Stimulated activated CD4-positive, alpha-beta T cell treated with anti-CD3 and anti-CD28 coated beads, Interleukin-2, amount 100 ng/mL, for 4 hours (primary cell): Measurements from ENCODE around the gene ARHGEF11.

Source experiments
- DNase-seq: peaks from one replicate; pipeline ENCODE4 v3.0.0-alpha.2; 2020; ENCODE audit warnings: low read depth

The ARHGEF11 gene

DNA sequence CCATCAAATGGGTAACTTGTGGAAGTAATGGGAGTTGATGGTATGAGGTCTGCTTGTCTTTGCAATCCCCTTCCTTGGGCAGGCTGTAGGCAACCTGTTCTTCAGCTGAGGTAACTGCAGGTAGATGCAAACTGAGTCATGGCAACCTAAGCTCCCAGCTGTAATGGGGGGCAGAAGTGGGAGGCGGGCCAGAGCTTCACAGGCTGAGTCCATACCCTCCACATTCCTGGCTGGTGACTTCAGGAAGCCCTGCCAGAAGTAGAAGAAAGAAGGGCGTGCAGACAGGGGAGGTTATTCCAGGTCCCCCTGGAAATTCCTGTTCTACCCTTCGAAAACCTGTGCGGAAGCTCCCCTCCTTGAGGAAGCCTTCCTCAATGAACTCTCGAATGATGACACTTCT lies 44.9 kb downstream of the ARHGEF11 start:
- DNase-seq: no peak

DNA sequence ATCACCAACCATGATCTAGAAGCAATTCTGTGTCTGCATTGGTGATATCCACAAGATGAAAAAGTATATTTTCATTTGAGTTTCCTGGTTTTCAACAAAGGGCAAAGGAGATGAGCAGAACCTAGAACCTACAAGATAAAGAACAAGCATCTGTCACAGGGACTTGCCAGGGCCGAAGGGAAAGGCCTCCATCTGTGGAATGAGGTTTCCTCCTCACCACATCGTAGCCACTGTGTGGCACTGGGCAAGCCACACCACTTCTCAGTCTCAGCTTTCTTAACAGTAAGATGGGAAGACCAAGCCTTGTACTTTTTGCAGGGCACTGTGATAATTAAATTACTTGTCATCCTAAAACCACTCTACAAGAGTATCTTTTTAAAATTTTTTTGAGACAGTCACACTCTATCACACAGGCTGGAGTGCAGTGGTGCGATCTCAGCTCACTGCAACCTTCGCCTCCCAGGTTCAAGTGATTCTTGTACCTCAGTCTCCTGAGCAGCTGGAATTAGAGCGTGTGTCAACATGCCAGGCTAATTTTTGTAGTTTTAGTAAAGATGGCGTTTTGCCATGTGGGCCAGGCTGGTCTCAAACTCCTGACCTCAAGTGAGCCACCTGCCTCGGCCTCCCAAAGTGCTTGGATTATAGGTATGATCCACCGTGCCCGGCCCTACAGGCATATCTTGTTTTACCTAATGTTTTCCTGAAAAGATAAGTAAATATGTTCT lies 45.8 kb downstream of the ARHGEF11 start:
- no peak for DNase-seq

DNA sequence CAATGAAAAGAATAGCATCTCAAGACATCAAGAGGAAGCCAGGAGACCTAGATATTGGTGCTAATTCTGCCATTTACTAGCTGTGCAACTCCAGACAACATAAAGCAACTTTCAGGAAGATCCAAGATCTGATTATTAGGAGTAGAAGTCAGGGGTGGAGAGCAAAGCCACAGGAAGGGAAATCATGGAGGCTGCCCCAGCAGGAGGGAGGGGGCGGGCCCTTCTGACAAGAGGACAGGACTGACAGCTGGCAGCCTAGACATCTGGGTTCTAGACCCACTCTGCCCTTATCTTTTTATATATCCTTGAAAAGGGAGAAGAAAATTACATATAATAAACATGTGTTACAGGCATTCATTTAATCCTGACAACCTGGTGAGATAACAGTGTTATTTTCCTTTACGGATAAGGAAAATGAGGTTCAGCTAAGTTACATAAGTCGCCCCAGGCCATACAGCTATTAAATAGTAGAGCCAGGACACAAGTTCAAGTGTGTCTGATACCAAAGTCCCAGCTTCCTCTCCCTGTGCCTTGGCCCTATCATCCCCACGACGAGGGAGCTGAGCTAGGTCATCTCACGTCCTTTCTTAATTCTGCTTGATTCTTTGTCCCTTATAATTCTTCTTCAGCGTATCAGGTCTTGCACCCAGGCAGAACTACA lies 46.6 kb downstream of the ARHGEF11 start:
- no peak for DNase-seq

DNA sequence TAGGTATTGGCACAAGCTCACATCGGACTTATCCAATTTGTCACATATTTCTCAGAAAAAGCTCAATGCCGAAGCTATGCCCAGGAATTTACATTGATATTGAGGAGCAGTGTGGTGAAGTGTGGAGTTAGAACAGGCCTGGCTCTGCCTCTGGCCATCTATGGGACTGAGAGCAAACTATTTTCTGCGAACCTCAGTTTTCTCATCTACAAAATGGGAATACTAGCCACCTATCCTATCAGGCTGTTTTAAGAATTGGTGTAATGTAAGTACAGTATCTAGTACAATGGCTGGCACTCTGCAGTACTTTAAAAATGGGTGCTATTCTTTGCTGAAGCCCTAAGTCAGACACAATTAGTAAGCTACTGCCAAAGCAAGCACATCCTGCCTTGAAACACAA lies 47.2 kb downstream of the ARHGEF11 start:
- DNase-seq: no peak

DNA sequence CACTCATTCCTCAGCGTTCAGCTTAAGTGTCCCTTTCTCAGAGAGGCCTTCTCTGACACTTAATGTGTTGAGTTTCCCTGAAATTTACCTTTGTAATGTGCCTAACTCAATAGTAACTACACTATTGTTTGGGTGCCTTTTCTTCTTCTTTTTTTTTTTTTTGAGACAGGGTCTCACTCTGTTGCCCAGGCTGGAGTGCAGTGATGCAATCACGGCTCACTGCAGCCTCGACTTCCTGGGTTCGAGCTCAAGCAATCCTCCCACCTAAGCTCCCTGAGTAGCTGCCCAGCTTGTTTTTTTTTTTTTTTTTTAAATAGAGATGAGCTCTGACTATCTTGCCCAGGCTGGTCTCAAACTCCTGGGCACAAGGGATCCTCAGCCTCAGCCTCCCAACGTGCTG lies 50.1 kb downstream of the ARHGEF11 start:
- DNase-seq: no peak

DNA sequence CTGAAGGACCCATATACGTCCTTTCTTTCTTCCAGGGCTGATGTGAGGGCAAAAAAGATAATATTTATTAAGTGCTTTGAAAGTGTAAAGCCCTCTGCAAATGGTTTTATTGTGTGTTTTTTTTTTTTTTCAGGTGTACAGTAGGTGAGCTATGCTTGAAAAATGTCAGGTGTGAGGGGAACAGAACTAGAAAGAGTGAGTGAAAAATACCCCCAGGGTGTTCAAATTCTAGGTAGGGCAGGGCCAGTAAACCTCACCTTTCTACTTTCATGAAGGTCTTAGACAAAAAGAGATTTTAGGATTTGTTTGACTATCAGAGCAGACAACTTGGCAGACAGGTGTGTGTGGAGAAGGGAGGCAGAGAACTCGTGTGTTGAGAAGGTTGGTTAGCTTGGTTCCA lies 51.3 kb downstream of the ARHGEF11 start:
- DNase-seq: no peak

DNA sequence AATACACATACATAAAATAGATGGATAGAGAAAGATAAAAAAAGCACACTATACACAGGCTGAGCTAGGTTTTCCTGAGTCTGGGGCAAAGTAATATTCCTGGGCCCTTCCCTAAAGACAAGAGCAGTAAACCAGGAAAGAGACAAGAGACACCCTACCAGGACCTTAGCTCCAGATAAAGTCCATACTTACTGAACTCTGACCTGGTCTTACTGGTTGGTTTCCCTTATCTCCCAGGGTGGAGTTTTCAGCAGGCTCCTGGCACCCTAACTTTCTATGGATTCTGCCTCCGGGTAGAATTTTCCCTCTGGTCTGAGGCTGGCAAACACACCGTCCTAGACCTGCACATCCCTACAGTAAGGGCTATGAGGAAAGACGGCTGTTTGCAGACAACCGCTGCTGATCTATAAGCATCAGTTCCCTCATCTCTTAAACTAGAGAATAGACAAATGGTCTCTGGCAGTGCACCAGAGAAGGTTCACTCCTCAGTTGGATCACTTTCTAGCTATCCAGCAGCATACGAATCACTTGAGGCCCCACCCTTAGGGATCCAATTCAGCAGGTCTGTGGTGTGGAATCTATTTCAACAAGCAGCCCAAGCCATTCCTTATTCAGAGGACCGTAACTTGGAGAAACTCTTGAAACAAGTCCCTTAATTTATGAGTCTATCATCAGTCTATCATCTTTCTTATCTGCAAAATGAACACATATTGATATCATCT lies 52.0 kb downstream of the ARHGEF11 start:
- DNase-seq: no peak

DNA sequence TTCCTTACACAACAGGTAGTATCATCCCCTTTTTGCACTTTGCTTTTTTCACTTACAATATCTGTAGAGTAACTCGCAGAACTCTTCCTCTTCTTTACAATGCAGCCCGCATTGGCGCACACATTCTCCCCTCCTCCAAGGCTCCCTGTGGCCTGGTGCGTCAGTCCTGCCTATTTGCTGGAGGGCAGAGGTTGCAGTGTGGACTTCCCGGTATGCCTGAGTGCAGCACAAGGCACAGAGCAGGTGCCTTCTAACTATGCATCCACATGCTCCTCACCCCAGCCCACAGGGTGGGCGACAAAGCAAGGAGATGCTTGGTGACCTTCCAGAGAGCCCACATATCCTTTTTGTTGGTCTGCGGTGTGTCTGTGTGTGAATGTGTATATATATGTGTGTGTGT lies 53.3 kb downstream of the ARHGEF11 start:
- DNase-seq: no peak

DNA sequence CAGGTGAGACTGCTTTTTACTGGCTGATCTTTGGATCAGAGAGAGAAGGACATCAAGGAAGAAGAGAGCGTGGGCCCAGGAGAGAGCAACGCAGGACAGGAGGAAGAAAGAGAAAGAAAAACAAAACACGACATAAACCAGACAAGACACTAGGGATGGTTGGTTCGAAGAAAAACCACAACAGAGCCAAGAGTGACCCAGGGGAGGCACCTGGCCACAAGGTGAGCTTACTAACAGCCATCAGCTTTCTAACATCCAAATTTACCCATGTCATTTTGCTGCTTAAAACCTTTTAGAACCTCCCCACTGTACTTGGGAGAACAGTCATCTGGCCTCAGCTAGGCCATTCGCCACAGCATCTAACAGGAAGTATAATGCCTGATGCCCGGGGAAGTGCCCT lies 57.8 kb downstream of the ARHGEF11 start:
- DNase-seq: no peak

DNA sequence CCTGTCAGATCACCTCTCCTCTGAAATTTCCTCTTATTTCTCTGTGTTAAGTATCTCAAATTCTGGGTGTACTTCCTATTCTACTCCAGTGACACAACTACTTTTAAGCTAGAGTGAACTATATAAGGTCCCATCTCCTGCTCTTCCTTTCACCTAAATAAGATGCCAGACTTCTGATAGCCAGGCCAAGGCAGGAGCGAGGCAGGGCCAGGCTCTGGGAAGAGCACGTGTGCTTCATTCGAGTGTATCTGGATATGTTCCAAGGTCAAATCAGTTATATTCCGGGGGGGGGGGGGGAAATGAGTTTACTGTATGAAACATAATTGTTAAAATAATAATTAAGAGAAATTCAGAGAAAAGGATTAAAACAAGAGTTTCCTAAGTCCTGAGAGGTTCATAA lies 65.0 kb downstream of the ARHGEF11 start:
- DNase-seq: no peak

DNA sequence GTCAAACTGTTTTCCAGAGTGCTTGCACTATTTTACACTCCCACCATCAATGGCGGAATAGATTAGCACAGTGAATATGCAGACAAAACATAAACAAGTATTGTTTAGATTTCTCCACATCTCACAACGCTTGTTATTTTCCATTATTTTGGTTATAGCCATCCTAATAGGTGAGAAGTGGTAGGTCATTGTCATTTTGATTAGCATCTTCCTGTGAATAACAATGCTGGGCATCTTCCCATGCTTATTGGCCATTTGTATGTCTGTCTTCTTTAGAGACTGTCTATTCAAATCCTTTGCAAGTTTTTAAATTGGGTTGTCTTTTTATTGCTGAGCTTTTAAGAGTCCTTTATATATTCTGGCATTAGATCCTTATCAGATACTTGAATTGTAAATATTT lies 70.5 kb downstream of the ARHGEF11 start:
- DNase-seq: no peak

DNA sequence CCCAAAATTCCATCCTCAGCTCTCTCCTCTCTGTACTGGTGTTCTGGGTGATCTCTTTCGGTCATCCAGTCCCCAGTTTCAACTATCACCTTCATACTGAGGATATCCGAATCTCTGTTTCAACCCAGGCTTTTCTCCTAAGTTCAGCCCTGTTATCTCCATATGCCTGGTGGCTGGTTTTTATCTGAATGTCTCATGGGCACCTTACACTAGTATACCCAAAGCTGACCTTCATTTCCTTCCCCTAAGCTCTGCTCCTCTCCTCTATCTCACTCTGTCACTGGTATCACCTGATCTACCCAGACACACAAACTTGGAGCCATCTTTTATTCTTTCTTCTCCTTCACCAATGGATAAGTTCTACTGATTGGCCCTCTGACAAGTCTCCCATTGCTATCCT lies 72.1 kb downstream of the ARHGEF11 start:
- no peak for DNase-seq

DNA sequence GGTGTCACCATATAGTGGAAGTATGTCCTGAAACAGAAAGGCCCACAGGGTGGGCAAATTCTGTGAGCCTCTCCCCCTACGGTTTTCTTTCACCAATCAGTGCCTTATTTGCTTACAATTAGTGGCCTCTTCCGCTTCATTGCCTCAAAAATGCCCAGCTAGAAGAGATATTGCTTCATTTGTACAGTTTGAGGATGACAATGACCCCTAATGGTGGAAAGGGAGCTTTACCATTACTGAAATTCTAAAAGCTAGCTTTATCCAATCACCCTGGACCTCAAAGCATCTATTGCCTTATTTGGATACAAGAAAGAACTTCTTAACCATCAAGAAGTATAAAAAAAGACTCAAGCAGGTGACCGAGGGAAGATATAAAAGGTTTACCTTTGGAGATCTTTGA lies 75.5 kb downstream of the ARHGEF11 start:
- DNase-seq: no peak

DNA sequence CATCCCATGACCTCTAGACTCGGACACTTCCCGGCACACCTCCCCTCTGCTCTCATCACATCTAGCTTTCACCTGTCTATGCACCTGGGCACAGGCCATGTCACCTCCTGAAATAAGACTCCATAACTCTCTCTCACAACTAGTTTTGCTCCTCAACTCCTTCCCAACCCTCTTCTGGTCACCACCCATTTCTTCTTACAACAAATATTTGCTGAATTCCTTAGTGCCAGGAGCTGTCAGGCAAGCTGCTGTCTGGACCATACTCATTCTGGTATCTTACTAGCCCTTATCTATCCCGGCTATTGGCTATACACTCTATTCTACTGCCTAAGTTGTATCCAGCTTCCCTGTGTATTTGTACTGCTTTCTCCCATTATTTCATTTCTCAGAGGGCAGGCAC lies 76.0 kb downstream of the ARHGEF11 start:
- no peak for DNase-seq

DNA sequence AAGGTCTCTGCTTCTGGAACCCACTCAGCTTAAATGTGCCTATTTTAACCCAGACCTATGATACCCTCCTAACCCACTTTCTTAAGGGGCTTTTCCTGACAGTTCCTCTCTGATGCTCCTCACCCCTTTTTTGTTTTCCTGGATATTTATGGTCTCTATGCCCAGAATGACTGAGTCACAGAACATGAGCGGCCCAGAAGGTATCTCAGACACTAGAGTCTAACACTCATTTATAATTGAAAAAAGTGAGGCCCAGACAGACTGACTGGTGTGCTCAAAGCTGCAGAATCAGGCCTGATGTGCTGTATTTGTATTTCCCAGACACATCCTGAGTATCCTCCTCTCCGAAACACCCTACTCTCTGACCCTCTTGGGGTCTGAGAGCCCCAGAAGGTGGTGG lies 81.1 kb downstream of the ARHGEF11 start:
- DNase-seq: no peak

DNA sequence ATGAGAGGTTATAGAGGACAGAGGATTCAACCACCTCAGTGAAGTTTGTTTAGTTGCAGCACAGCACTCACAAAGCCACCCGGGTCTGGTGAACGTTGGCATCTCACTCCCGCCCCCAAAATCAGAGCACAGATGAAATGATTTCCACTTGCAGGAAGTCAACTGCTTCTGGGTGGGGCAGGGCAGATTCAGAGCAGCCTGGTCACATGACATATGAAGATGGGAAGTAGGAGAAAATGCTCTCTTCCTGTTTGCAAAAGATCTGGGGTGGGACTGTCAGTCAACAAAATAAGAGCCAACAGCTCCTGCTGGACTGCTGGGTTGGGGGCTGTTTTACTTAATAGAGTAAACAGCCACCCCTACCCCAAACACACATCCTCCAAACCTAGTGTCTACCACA lies 81.9 kb downstream of the ARHGEF11 start:
- peak; percentile 16 for DNase-seq

DNA sequence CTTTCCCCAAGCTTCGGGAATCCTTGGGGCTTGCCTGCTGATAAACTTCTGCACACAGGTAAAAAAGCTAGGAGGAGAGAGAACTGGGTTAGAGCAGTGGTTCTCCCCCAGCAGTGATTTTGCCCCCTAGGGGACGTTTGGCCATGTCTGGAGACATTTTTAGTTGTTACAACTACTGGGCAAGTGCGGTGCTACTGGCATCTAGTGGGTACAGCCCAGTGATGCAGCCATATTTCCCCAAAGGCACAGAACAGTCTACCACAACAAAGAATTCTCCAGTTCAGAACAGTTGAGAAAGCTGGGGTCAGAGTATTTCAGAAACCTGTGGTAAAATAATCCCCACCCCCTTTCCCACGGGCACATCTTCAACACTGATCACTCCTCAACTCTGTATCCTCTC lies 83.8 kb downstream of the ARHGEF11 start:
- no peak for DNase-seq

DNA sequence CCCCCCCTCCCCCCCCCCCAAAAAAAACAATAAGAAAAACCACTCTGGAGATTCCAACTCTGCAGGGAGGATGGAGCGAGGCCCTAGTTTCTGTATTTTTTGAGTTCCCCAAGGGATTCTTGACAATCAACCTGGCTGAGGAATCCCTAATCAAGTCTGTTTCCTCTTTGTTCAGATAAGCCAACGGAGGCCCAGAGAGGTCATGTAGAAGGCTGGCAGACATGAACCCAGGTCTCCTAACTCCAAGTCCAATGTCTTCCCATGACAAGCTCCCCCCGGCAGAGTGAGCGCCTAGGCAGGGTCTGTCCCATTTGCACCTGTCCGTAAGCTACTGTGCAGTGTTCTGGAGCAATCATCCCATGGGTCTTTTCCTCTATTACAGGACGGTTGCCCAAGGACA lies 85.6 kb downstream of the ARHGEF11 start:
- DNase-seq: no peak

DNA sequence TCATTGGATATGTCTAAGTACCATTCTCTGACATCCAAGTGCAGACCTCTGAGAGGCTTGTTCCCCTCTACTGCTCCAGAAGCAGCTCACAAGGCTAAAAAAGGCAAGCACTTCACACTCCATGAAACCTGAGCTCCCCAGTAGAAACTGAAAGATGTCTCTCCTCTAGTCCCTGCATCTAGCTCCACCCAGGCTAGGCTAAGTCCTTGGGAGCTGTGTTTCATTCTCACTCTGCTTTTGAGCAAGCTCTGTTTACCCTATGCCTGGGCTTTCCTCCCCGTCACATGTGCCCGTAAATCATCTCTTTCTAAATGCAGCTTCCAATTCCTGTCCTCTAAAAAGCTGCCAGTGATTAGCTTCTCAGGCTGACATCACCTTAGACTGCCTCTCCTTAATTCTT lies 86.1 kb downstream of the ARHGEF11 start:
- DNase-seq: no peak

DNA sequence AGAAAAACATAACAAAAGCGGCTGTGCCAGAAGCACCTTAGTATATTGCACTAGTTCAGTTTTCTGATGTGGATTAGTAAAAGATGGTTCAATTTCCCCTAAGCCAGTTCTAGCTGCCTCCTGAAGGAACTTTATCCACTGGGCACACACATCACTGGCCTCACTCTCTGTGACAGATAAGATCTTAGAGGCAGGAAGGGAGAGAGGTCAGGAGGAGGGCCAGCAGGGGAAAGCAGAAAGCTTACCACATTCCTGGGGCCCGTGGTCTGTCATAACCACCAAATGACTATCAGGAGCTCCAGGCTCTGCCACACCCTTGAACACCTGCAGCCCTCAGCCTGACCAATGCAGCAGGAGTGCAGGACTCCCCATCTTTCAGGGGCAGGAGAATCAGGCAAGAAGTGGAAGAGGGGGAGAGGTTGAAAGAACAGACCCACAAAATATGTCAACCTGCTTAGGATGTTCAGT lies 87.3 kb downstream of the ARHGEF11 start:
- DNase-seq: no peak

DNA sequence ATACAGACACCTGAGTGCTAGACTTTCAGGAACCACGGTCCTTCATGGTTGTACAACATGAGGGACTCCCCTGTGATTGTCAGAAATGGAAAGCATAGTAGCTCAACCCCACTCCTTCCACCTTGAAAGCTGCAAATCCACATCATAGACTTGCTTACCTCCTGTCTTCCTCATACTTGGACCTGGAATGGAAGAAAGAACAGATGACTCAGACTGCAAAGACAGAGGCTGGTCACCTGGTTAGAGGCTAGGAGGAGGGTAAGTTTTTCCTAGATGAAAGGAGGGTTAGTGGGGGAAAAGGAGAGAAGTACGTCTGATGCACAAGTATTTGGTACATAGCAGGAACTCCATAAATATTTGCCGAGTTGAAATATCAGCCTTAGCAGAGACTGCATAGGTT lies 87.9 kb downstream of the ARHGEF11 start:
- DNase-seq: no peak

DNA sequence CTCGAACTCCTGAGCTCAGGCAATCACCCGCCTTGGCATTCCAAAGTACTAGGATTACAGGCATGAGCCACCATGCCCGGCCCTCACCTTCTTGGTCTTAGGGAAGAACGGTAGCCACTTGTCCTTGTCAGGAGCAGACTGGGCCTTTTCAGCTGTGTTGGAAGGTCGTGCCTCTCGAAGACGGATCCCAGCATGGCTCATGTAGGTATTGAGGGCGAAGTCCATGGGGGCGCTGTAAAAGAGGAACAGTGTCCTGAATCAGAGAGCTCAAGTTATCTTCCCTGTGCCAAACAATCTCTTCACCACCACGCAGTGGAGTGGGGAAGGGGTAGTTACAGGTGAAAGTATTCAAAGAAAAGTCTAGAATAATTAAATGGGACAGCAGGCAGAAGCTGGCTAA lies 89.2 kb downstream of the ARHGEF11 start:
- DNase-seq: no peak

DNA sequence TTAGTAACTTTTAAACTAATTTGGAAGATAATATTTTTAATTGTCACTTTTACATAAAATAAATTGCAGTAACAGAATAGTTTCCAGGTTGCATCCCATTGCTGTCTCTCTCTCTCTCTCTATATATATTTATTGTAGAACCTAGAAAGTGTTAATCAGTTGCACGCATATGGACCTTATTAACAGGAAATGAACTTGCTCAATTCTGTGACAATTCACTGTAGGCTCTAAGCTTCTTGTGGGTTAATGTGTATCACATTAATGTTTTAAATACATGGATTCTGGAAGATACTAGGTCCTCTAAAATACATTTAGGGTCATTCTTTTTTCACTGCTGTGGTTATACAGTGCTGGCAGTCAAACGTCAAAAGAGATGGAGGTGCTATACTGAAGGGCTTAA lies 92.0 kb downstream of the ARHGEF11 start:
- DNase-seq: no peak
